Ovary (tissue), 9 donors: ENCODE results near the gene ITGAX. TPM values are rescaled to one million over a fixed set of nuclear protein-coding genes. Genes with fewer than 3 reads are reported as not detected.

ENCODE experiments used
- DNase-seq, 5 donors: peaks; one replicate each; pipeline ENCODE4 v3.0.0-alpha.2; 2019 to 2020
- H3K27ac ChIP-seq, 2 donors: fragments of 200-600 bp; one replicate each; pipeline versions ENCODE4 v1.5.1 to v1.8.0; 2019 to 2022
- H3K27me3 ChIP-seq: fragments of 200-600 bp; one replicate; pipeline ENCODE4 v1.8.0; 2022
- H3K36me3 ChIP-seq: fragments of 200-600 bp; sonication (generic); one replicate; pipeline ENCODE4 v1.5.1; 2019
- H3K4me1 ChIP-seq: one replicate; pipeline ENCODE4 v1.8.1; 2013; ENCODE audit warnings: mild to moderate bottlenecking, moderate library complexity; ENCODE audit not compliant: insufficient read depth
- H3K4me3 ChIP-seq: fragments of 200-600 bp; sonication (generic); one replicate; pipeline ENCODE4 v1.5.1; 2017
- H3K9me3 ChIP-seq, 2 donors: fragments of 200-600 bp in 1 of 2; sonication (generic) in 1 of 2; one replicate each; pipeline versions ENCODE4 v1.5.1 to v1.8.1; 2013 to 2019; ENCODE audit warnings: mild to moderate bottlenecking in 1 of 2, moderate library complexity in 1 of 2
- EP300 ChIP-seq: sonication (generic); formaldehyde crosslinking; IDR thresholded peaks from one replicate; pipeline ENCODE4 v1.6.1; 2017; ENCODE audit warnings: antibody characterized with exemption
- POLR2A ChIP-seq: fragments of 450-650 bp; IDR thresholded peaks from one replicate; pipeline ENCODE4 v1.6.1; 2017; ENCODE audit warnings: antibody characterized with exemption, mild to moderate bottlenecking, moderate library complexity
- WGBS, 3 donors: extraction: QIAGEN DNeasy Blood & Tissue Kit in 1 of 3; methylation state at CpG; one replicate each; pipeline versions ENCODE4 v1.1.5 to v1.1.7; 2013 to 2017; 5-methylcytosine and 5-hydroxymethylcytosine counted together
- intact Hi-C, 4 donors: fragments of 100-400 bp; cut with DNase I; formaldehyde crosslinking; loops; one replicate each; pipeline versions ENCODE4 v1.11.0 to v1.15.1; 2022 to 2023
- polyA plus RNA-seq, 2 donors: library from polyadenylated mRNA; stranded (reverse); fragments of 200-250 nt in 1 of 2; fragments of 350-450 nt in 1 of 2; fragmentation: Illumina TruSeq in 1 of 2; extraction: RNeasy Lipid Tissue Mini Kit (QIAGEN cat#74804) in 1 of 2; gene quantifications; one replicate each; pipeline ENCODE4 v1.2.3, GENCODE V29; 2013 to 2014
- total RNA-seq, 7 donors: library from RNA; depleted of rRNA in 2 of 7; stranded (reverse); fragments of >200 nt in 2 of 7; fragmentation: NEBNext Ultra II Directional in 3 of 7; extraction: Animal tissue kit (Norgen Biotek cat#: 25700) in 3 of 7; gene quantifications; one replicate each; pipeline versions ENCODE4 v1.1.0 to v1.2.4, GENCODE V29; 2016 to 2023
- TF ChIP-seq, protein P1 (sequence below), 3 donors: fragments of 450-650 bp in 2 of 3; fragments of 200-600 bp in 1 of 3; IDR thresholded peaks; one replicate each; pipeline versions ENCODE4 v1.5.1 to v1.8.0; 2016 to 2022; ENCODE audit warnings: antibody characterized with exemption in 3 of 3, mild to moderate bottlenecking in 1 of 3
- donor health status: DM: no; HTN: no; CAD: no; lungs with moderate emphysema.
- donor health status: DM: no; HTN: no; CAD: no.
- donor health status: Bipolar disorder and iron deficiency.
- donor health status: DM: yes; HTN: yes; CAD: no.
- donor health status: DM: no; HTN: no; CAD: no.
- donor health status: DM: yes; HTN: yes; CAD: no.

The ITGAX gene
- total and polyA plus RNA-seq, 9 donors = 0.56 to 13.9 (median 2.0) TPM

GRCh38 chr16:31390504-31391041 is 35.6 kb downstream of the ITGAX start:
- H3K4me3 ChIP-seq = no peak overlapping the region
- TF ChIP-seq POLR2A (no peak), EP300 (no peak)
- TF ChIP-seq, protein P1, sequence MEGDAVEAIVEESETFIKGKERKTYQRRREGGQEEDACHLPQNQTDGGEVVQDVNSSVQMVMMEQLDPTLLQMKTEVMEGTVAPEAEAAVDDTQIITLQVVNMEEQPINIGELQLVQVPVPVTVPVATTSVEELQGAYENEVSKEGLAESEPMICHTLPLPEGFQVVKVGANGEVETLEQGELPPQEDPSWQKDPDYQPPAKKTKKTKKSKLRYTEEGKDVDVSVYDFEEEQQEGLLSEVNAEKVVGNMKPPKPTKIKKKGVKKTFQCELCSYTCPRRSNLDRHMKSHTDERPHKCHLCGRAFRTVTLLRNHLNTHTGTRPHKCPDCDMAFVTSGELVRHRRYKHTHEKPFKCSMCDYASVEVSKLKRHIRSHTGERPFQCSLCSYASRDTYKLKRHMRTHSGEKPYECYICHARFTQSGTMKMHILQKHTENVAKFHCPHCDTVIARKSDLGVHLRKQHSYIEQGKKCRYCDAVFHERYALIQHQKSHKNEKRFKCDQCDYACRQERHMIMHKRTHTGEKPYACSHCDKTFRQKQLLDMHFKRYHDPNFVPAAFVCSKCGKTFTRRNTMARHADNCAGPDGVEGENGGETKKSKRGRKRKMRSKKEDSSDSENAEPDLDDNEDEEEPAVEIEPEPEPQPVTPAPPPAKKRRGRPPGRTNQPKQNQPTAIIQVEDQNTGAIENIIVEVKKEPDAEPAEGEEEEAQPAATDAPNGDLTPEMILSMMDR (IDR thresholded peaks at IDR 0.05) = no peak
- H3K4me1 ChIP-seq = no peaks in the 10 kb centered on the region
- no peak for DNase-seq
- H3K36me3 ChIP-seq = no peaks in the 10 kb centered on the region
- H3K9me3 ChIP-seq = no peaks in the 10 kb centered on the region
- intact Hi-C loops = no loop called here
- 21 to 37% (median 23%) methylated on average over 6 of the region's 6 CpGs for WGBS, 3 donors
- H3K27ac ChIP-seq = no peak overlapping the region
- no peaks in the 10 kb centered on the region for H3K27me3 ChIP-seq

GRCh38 chr16:31393056-31393455 is 38.1 kb downstream of the ITGAX start, which contains the start of gene ITGAD:
Gene ITGAD, plus strand, starts transcription at chr16:31393335. Its CDS starts 26 bp downstream, at chr16:31393361.
- Histone ChIP-seq H3K27me3 (no peaks in the 10 kb centered on the region), H3K4me3 (no peak within 1 kb of the TSS), H3K36me3 (no peaks in the 10 kb centered on the region), H3K27ac (no peak within 1 kb of the TSS), H3K4me1 (no peaks in the 10 kb centered on the region), H3K9me3 (no peaks in the 10 kb centered on the region)
- TF ChIP-seq, protein P1 (IDR thresholded peaks at IDR 0.05) = no peak
- TF ChIP-seq POLR2A (no peak), EP300 (no peak)
- intact Hi-C loops = no loop called here
- no peak for DNase-seq
- WGBS, 3 donors = 56 to 66% (median 59%) methylated on average over 5 of the region's 5 CpGs

DNA sequence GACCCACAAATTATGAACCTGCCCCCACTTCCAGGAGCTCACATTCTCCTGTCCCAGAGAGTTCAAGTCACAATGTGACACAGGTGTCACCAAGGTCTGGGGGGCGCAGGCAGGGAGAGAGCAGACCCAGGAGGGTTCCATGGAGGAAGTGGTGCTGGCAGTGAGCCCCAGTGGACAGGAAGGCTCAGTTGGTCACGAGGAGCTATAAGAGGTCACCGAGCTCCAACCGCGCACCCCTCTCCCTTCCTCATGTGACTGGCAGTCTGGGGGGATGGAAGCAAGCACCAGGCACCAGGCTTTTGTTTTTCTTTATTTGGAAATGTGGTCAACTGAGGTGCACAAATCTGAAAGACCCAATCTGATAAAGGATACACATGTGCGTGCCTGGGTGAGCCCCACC is 40.7 kb downstream of the ITGAX start:
- no peaks in the 10 kb centered on the region for H3K4me1 ChIP-seq
- no peaks in the 10 kb centered on the region for H3K27me3 ChIP-seq
- no peak overlapping the region for H3K4me3 ChIP-seq
- H3K36me3 ChIP-seq = no peaks in the 10 kb centered on the region
- DNase-seq = no peak
- intact Hi-C loops = no loop called here
- WGBS, 3 donors = 69 to 71% (median 69%) methylated on average over 6 of the region's 6 CpGs
- H3K27ac ChIP-seq = no peak overlapping the region
- TF ChIP-seq EP300 (no peak), POLR2A (no peak)
- TF ChIP-seq, protein P1 (IDR thresholded peaks at IDR 0.05) = no peak
- H3K9me3 ChIP-seq = no peaks in the 10 kb centered on the region

DNA sequence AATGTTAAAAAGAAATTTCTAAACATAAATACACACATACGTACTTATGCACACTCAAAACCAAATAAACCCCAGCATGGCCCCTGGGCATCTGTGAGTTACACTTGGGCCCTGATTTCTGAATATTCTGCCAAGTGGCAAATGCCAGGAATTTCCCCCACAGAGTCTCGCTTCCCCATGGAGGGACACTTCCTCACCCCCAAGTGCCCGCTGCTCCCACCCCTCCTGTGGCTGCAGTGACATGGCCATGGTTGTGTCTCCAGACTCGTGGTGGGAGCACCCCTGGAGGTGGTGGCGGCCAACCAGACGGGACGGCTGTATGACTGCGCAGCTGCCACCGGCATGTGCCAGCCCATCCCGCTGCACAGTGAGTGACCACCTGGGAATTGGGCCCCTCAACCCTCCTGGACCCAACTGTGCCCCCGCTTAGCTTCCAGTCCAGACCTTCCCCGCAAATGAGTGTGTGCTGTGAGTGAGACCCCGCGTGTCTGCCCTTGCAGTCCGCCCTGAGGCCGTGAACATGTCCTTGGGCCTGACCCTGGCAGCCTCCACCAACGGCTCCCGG is 42.2 kb downstream of the ITGAX start:
- WGBS, 3 donors = 64 to 85% (median 66%) methylated on average over 11 to 18 of the region's 18 CpGs
- Histone ChIP-seq H3K9me3 (no peaks in the 10 kb centered on the region), H3K36me3 (no peaks in the 10 kb centered on the region), H3K27ac (no peak overlapping the region), H3K4me3 (no peak overlapping the region), H3K4me1 (no peaks in the 10 kb centered on the region), H3K27me3 (no peaks in the 10 kb centered on the region)
- intact Hi-C loops = no loop called here
- DNase-seq = no peak
- TF ChIP-seq, protein P1 (IDR thresholded peaks at IDR 0.05) = no peak
- TF ChIP-seq POLR2A = no peak
- TF ChIP-seq EP300 = no peak
